ENCODE data around the gene TMEM237. TPM values are rescaled to one million over a fixed set of nuclear protein-coding genes. Genes with fewer than 3 reads are reported as not detected.

Gene TMEM237
- polyA plus RNA-seq, 1 of the 3 experiments (the other 2 are of a cell fraction) = 67.2 TPM

DNA sequence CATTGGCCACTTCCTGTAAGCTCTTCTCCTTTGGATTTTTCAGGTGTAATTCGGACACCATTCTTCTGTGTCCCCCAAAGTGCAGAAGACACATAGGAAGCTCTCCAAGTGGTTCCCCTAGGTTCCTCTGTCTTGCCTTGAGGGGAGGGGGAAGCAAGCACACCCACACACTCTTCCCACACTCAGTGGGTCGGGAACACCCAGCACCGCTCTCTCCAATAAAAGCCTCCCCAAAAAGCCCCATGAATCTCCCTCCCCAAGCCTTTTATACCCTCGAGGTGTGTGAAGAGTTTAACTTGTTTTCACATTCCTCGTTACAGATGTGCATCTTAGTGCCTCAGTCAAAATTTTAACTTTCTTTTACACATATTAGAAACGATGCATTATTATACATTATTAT lies 9.9 kb upstream of the TMEM237 start (continued):
- TF ChIP-seq, protein P1, sequence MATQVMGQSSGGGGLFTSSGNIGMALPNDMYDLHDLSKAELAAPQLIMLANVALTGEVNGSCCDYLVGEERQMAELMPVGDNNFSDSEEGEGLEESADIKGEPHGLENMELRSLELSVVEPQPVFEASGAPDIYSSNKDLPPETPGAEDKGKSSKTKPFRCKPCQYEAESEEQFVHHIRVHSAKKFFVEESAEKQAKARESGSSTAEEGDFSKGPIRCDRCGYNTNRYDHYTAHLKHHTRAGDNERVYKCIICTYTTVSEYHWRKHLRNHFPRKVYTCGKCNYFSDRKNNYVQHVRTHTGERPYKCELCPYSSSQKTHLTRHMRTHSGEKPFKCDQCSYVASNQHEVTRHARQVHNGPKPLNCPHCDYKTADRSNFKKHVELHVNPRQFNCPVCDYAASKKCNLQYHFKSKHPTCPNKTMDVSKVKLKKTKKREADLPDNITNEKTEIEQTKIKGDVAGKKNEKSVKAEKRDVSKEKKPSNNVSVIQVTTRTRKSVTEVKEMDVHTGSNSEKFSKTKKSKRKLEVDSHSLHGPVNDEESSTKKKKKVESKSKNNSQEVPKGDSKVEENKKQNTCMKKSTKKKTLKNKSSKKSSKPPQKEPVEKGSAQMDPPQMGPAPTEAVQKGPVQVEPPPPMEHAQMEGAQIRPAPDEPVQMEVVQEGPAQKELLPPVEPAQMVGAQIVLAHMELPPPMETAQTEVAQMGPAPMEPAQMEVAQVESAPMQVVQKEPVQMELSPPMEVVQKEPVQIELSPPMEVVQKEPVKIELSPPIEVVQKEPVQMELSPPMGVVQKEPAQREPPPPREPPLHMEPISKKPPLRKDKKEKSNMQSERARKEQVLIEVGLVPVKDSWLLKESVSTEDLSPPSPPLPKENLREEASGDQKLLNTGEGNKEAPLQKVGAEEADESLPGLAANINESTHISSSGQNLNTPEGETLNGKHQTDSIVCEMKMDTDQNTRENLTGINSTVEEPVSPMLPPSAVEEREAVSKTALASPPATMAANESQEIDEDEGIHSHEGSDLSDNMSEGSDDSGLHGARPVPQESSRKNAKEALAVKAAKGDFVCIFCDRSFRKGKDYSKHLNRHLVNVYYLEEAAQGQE (IDR thresholded peaks at IDR 0.05; ENCODE audit: low read depth, low read length) = no peak

DNA sequence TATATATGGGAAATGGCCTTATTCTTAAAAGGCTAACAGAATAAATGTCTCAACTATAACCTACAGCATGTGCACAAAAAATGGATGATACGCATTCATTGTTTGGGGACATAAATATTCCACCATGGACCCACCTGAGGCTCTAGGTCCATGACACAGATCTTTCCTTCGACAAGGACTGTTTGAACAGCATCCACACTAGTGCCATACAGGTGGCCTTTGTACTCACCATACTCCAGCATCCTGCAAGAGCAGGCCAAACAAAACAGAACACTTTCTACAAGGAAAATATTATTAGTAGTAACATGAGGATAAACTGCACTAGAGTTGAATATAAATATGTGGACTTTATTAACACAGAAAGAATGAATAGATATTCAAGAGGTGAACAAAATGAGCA lies 6.1 kb upstream of the TMEM237 start:
- no peak for DNase-seq
- Histone ChIP-seq H3K9me3 (no peaks in the 10 kb centered on the region), H3K79me2 (ENCODE audit: insufficient read depth) (no peaks in the 10 kb centered on the region; the same call in 1 of the 2 replicates), H3K27ac (ENCODE audit: low read depth in 2 of 2, low read length in 1 of 2) (no peak overlapping the region), H3K36me3 (replicated peaks in 1 of 2; ENCODE audit: control insufficient read depth in 1 of 2, insufficient read depth in 2 of 2, low read length in 1 of 2) (no peaks in the 10 kb centered on the region), H3F3A (replicated peaks; ENCODE audit: insufficient read depth) (peaks cover 39% of the 10 kb centered on the region), H3K4me1 (ENCODE audit: control insufficient read depth in 1 of 2, insufficient read depth in 2 of 2, low read depth in 1 of 2, low read length in 1 of 2) (peaks cover 9 to 28% of the 10 kb centered on the region in 2 experiments), H3K4me2 (no peak overlapping the region), H3K4me3 (ENCODE audit: low read depth in 2 of 2, low read length in 1 of 2) (no peak overlapping the region), H3K9me2 (no peaks in the 10 kb centered on the region), H3K9ac (no peak overlapping the region), H3K27me3 (ENCODE audit: insufficient read depth) (no peaks in the 10 kb centered on the region), H2AFZ (ENCODE audit: low read depth) (no peak overlapping the region), H4K20me1 (ENCODE audit: insufficient read depth) (no peaks in the 10 kb centered on the region)
- CTCF ChIA-PET = no interaction called here
- TF ChIP-seq MEF2A (IDR thresholded peaks at IDR 0.05; ENCODE audit: borderline replicate concordance, low read depth) (no peak), FOSL2 (IDR thresholded peaks at IDR 0.05; ENCODE audit: borderline replicate concordance, low read depth) (no peak), ELF1 (IDR thresholded peaks at IDR 0.05) (no peak), RXRA (IDR thresholded peaks at IDR 0.05; ENCODE audit: borderline replicate concordance, low read depth) (no peak)
- TF ChIP-seq, protein P2, sequence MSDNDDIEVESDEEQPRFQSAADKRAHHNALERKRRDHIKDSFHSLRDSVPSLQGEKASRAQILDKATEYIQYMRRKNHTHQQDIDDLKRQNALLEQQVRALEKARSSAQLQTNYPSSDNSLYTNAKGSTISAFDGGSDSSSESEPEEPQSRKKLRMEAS (IDR thresholded peaks at IDR 0.05; ENCODE audit: low read depth) = no peak
- TF ChIP-seq, protein P3, sequence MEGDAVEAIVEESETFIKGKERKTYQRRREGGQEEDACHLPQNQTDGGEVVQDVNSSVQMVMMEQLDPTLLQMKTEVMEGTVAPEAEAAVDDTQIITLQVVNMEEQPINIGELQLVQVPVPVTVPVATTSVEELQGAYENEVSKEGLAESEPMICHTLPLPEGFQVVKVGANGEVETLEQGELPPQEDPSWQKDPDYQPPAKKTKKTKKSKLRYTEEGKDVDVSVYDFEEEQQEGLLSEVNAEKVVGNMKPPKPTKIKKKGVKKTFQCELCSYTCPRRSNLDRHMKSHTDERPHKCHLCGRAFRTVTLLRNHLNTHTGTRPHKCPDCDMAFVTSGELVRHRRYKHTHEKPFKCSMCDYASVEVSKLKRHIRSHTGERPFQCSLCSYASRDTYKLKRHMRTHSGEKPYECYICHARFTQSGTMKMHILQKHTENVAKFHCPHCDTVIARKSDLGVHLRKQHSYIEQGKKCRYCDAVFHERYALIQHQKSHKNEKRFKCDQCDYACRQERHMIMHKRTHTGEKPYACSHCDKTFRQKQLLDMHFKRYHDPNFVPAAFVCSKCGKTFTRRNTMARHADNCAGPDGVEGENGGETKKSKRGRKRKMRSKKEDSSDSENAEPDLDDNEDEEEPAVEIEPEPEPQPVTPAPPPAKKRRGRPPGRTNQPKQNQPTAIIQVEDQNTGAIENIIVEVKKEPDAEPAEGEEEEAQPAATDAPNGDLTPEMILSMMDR (IDR thresholded peaks at IDR 0.05) = no peak
- TF ChIP-seq, protein P4, sequence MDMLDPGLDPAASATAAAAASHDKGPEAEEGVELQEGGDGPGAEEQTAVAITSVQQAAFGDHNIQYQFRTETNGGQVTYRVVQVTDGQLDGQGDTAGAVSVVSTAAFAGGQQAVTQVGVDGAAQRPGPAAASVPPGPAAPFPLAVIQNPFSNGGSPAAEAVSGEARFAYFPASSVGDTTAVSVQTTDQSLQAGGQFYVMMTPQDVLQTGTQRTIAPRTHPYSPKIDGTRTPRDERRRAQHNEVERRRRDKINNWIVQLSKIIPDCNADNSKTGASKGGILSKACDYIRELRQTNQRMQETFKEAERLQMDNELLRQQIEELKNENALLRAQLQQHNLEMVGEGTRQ (IDR thresholded peaks at IDR 0.05; ENCODE audit: borderline replicate concordance, low read depth, low read length) = no peak
- TF ChIP-seq, protein P5, sequence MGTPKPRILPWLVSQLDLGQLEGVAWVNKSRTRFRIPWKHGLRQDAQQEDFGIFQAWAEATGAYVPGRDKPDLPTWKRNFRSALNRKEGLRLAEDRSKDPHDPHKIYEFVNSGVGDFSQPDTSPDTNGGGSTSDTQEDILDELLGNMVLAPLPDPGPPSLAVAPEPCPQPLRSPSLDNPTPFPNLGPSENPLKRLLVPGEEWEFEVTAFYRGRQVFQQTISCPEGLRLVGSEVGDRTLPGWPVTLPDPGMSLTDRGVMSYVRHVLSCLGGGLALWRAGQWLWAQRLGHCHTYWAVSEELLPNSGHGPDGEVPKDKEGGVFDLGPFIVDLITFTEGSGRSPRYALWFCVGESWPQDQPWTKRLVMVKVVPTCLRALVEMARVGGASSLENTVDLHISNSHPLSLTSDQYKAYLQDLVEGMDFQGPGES (IDR thresholded peaks at IDR 0.05; ENCODE audit: low read depth, low read length) = no peak
- 95% methylated on average over 2 of the region's 2 CpGs for WGBS (ENCODE audit: low lambda C conversion rate)
- POLR2A ChIA-PET = no interaction called here

Data from SK-N-SH (cell line).